Measurements from ENCODE around the gene PDIA2. TPM values are rescaled to one million over a fixed set of nuclear protein-coding genes. Genes with fewer than 3 reads are reported as not detected.

PDIA2 gene
- total RNA-seq, 1 experiment from 2014 or later, result not detected

DNA sequence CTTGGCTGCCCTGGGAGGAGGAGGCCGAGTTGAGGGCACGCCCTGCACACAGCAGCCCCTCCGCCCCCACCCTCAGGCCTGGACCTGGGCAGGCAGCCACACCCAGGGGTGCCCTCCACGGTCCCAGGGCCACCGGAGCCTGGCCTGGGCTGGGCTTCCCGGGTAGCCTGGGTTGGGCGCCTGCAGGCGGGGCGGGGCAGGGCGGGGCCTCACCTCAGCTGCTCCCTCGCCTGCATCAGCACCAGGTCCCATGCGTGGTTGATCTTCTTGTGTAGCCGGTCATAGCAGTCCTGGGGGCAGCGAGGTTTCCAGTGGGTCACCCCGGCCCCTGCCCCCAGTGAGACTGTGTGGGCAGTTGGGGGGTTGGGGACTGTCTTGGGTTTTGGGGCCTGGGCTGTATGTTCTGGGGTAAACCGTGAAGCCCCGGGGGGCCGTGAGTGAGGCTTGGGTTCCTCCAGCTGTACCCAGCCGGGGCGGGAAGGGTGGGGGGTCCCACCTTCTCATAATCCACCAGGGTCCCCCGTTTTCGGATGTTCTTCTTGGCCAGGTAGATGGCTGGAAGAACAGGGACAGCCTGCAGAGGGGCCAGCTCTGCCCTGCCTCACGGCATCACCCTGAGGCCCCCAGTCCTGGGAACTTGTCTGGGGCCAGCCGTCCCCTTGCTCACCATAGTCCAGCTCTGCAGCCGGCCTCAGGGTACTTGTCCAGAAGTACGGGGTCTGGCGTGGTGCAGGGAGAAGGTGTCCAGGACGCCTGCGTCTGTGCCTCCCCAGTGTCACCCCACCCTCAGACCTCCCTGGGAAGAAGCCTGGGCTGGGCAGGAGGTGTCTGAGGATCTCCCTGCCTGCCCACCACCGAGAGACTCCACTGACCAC lies 9.2 kb upstream of the PDIA2 start:
- H3K27ac ChIP-seq (ENCODE audit: low read depth, low read length, poor library complexity, severe bottlenecking), result no peak overlapping the region
- no TSS peak for BruUV-seq (replicated peaks)
- TF ChIP-seq, protein P1, sequence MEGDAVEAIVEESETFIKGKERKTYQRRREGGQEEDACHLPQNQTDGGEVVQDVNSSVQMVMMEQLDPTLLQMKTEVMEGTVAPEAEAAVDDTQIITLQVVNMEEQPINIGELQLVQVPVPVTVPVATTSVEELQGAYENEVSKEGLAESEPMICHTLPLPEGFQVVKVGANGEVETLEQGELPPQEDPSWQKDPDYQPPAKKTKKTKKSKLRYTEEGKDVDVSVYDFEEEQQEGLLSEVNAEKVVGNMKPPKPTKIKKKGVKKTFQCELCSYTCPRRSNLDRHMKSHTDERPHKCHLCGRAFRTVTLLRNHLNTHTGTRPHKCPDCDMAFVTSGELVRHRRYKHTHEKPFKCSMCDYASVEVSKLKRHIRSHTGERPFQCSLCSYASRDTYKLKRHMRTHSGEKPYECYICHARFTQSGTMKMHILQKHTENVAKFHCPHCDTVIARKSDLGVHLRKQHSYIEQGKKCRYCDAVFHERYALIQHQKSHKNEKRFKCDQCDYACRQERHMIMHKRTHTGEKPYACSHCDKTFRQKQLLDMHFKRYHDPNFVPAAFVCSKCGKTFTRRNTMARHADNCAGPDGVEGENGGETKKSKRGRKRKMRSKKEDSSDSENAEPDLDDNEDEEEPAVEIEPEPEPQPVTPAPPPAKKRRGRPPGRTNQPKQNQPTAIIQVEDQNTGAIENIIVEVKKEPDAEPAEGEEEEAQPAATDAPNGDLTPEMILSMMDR (conservative IDR thresholded peaks at IDR 0.05; ENCODE audit: low read depth, low read length), result no peak
- no peak for TF ChIP-seq EZH2 (IDR thresholded peaks at IDR 0.05; ENCODE audit: borderline replicate concordance, low read depth, low read length, poor library complexity, severe bottlenecking)
- no peaks in the 10 kb centered on the region for H3K4me1 ChIP-seq (ENCODE audit: insufficient read depth, low read length, poor library complexity, severe bottlenecking)
- H3K9me3 ChIP-seq (ENCODE audit: low read depth, low read length, poor library complexity, severe bottlenecking), result no peaks in the 10 kb centered on the region
- intact Hi-C loops (cut with micrococcal nuclease; ENCODE audit: unreplicated experiment), result no loop called here
- H3K4me3 ChIP-seq (ENCODE audit: low read depth, low read length, poor library complexity, severe bottlenecking), result no peak overlapping the region
- ChIA-PET CTCF (no interaction called here), POLR2A (ENCODE audit: low non-redundant PET) (no interaction called here)
- H3K27me3 ChIP-seq (replicated peaks; ENCODE audit: insufficient read depth, low read depth, low read length, poor library complexity), result peaks cover 19% of the 10 kb centered on the region
- no peaks in the 10 kb centered on the region for H3K36me3 ChIP-seq (ENCODE audit: insufficient read depth, low read length, poor library complexity, severe bottlenecking)
- no peak for DNase-seq (ENCODE audit: low spot score)

DNA sequence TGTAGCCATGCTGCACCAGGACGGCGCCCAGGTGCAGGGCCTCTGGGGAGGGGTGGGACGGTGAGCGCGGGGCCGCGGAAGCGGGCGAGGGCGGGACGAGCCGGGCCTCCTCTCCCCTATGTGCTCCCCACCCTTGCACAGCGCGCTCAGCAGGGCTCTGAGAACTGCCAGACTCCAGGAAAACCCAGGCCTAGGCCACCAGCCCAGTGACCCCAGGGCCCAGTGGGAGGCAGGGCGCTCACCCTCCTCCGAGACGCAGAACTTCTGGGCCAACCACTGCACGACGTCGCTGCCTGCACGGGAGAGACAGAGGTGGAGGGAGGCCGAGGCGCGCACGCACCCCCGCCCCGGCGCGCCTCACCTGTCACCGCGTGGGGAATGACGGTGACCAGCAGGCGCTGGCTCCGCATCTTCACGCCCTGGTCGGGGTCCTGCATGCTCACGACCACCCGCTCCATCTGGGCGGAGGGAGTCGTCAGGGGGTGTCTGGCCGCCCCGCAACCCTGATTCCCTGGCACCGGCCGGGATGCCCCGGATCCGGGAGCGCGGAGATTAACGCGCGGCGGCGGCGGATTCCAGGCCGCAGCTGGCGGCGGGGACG lies 7.8 kb upstream of the PDIA2 start:
- CTCF ChIA-PET, result no interaction called here
- no peak overlapping the region for H3K27ac ChIP-seq (ENCODE audit: low read depth, low read length, poor library complexity, severe bottlenecking)
- no peaks in the 10 kb centered on the region for H3K4me1 ChIP-seq (ENCODE audit: insufficient read depth, low read length, poor library complexity, severe bottlenecking)
- no peaks in the 10 kb centered on the region for H3K9me3 ChIP-seq (ENCODE audit: low read depth, low read length, poor library complexity, severe bottlenecking)
- peaks cover 23% of the 10 kb centered on the region for H3K27me3 ChIP-seq (replicated peaks; ENCODE audit: insufficient read depth, low read depth, low read length, poor library complexity)
- H3K36me3 ChIP-seq (ENCODE audit: insufficient read depth, low read length, poor library complexity, severe bottlenecking), result no peaks in the 10 kb centered on the region
- no peak for DNase-seq (ENCODE audit: low spot score)
- peak; percentile 61 for TF ChIP-seq EZH2 (IDR thresholded peaks at IDR 0.05; ENCODE audit: borderline replicate concordance, low read depth, low read length, poor library complexity, severe bottlenecking)
- TF ChIP-seq, protein P1 (conservative IDR thresholded peaks at IDR 0.05; ENCODE audit: low read depth, low read length), result no peak
- POLR2A ChIA-PET (ENCODE audit: low non-redundant PET), result no interaction called here
- intact Hi-C loops (cut with micrococcal nuclease; ENCODE audit: unreplicated experiment), result no loop called here
- BruUV-seq (replicated peaks), result no TSS peak
- peak overlapping the region; percentile 25 for H3K4me3 ChIP-seq (ENCODE audit: low read depth, low read length, poor library complexity, severe bottlenecking)

DNA sequence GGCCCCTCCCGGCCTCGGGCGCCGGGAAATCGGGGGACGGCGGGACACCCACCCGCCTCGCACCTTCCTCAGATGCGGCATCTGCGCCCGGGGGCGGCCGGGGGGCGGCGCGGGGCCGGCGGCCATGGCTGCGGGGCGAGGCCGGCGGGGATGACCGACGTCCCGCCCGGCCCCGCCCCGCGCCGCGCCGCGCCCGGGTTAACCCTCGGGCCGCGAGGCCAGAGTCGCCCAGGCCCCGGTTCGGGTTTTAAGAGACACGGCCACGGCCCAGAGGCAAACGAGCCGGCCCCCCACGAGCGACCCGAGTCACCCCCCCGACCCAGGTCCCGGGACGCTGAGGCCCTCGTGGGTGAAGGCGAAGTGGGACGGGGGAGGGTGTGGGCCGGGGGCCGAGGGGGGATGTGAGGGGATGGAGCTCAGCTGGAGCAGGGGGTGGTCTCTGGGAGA lies 7.2 kb upstream of the PDIA2 start, which contains the start of gene RGS11:
Gene RGS11 (minus strand): TSS at position 159 of the 447 bp plus-strand sequence. CDS start 33 bp downstream, at position 126.
- H3K9me3 ChIP-seq (ENCODE audit: low read depth, low read length, poor library complexity, severe bottlenecking), result no peaks in the 10 kb centered on the region
- peaks cover 25% of the 10 kb centered on the region for H3K27me3 ChIP-seq (replicated peaks; ENCODE audit: insufficient read depth, low read depth, low read length, poor library complexity)
- no peak within 1 kb of the TSS for H3K27ac ChIP-seq (ENCODE audit: low read depth, low read length, poor library complexity, severe bottlenecking)
- intact Hi-C loops (cut with micrococcal nuclease; ENCODE audit: unreplicated experiment), result no loop called here
- CTCF ChIA-PET, result no interaction called here
- H3K36me3 ChIP-seq (ENCODE audit: insufficient read depth, low read length, poor library complexity, severe bottlenecking), result no peaks in the 10 kb centered on the region
- peak within 1 kb of the TSS; percentile 25 for H3K4me3 ChIP-seq (ENCODE audit: low read depth, low read length, poor library complexity, severe bottlenecking)
- BruUV-seq (replicated peaks), result no TSS peak
- no peak for TF ChIP-seq EZH2 (IDR thresholded peaks at IDR 0.05; ENCODE audit: borderline replicate concordance, low read depth, low read length, poor library complexity, severe bottlenecking)
- TF ChIP-seq, protein P1 (conservative IDR thresholded peaks at IDR 0.05; ENCODE audit: low read depth, low read length), result no peak
- no peak for DNase-seq (ENCODE audit: low spot score)
- H3K4me1 ChIP-seq (ENCODE audit: insufficient read depth, low read length, poor library complexity, severe bottlenecking), result no peaks in the 10 kb centered on the region
- POLR2A ChIA-PET (ENCODE audit: low non-redundant PET), result no interaction called here

Measured in A673 (cell line).